ENCODE data around the gene TNRC6C. TPM values are rescaled to one million over a fixed set of nuclear protein-coding genes. Genes with fewer than 3 reads are reported as not detected.

TNRC6C gene
- total RNA-seq, 1 donor from 2014 or later, result 27.0 TPM

GRCh38 chr17:77999413-78000173 lies 41.1 kb downstream of the TNRC6C start:
- Mint-ChIP-seq H3K27me3 (ENCODE audit: low read depth) (no peaks in the 10 kb centered on the region), H3K4me1 (peaks cover 15% of the 10 kb centered on the region), H3K4me3 (no peak overlapping the region), H3K36me3 (no peaks in the 10 kb centered on the region), H3K9me3 (peaks cover 6% of the 10 kb centered on the region), H3K27ac (no peak overlapping the region)
- DNase-seq (ENCODE audit: low spot score in 2 of 2, unreplicated experiment in 2 of 2), result no peak
- no peak for TF ChIP-seq CTCF (IDR thresholded peaks at IDR 0.05; ENCODE audit: unreplicated experiment)

- H3K36me3 Mint-ChIP-seq, result no peaks in the 10 kb centered on the region
- no peak for DNase-seq (ENCODE audit: low spot score in 2 of 2, unreplicated experiment in 2 of 2)
- no peaks in the 10 kb centered on the region for H3K27me3 Mint-ChIP-seq (ENCODE audit: low read depth)
- peaks cover 15% of the 10 kb centered on the region for H3K4me1 Mint-ChIP-seq
- peak overlapping the region; percentile 26 for H3K27ac Mint-ChIP-seq
- no peak for TF ChIP-seq CTCF (IDR thresholded peaks at IDR 0.05; ENCODE audit: unreplicated experiment)
- peaks cover 6% of the 10 kb centered on the region for H3K9me3 Mint-ChIP-seq
- H3K4me3 Mint-ChIP-seq, result no peak overlapping the region
Observed at GRCh38 chr17:78000341-78000740, 41.8 kb downstream of the TNRC6C start.

- H3K27ac Mint-ChIP-seq, result peak overlapping the region; percentile 26
Observed at GRCh38 chr17:78001182-78001581, 42.7 kb downstream of the TNRC6C start.

GRCh38 chr17:78001612-78002011 lies 43.1 kb downstream of the TNRC6C start:
- Mint-ChIP-seq H3K36me3 (no peaks in the 10 kb centered on the region), H3K4me3 (no peak overlapping the region), H3K9me3 (peaks cover 6% of the 10 kb centered on the region), H3K27ac (no peak overlapping the region), H3K27me3 (ENCODE audit: low read depth) (no peaks in the 10 kb centered on the region), H3K4me1 (peaks cover 15% of the 10 kb centered on the region)
- no peak for TF ChIP-seq CTCF (IDR thresholded peaks at IDR 0.05; ENCODE audit: unreplicated experiment)
- no peak for DNase-seq (ENCODE audit: low spot score in 2 of 2, unreplicated experiment in 2 of 2)

More at GRCh38 chr17:78001182-78001581, 42.7 kb downstream of the TNRC6C start:
- DNase-seq (ENCODE audit: low spot score in 2 of 2, unreplicated experiment in 2 of 2), result no peak
- Mint-ChIP-seq H3K36me3 (no peaks in the 10 kb centered on the region), H3K27me3 (ENCODE audit: low read depth) (no peaks in the 10 kb centered on the region), H3K4me3 (no peak overlapping the region), H3K9me3 (peaks cover 6% of the 10 kb centered on the region), H3K4me1 (peaks cover 15% of the 10 kb centered on the region)
- no peak for TF ChIP-seq CTCF (IDR thresholded peaks at IDR 0.05; ENCODE audit: unreplicated experiment)

- DNase-seq (ENCODE audit: low spot score in 2 of 2, unreplicated experiment in 2 of 2), result no peak
- TF ChIP-seq CTCF (IDR thresholded peaks at IDR 0.05; ENCODE audit: unreplicated experiment), result no peak
- Mint-ChIP-seq H3K36me3 (peaks cover 2% of the 10 kb centered on the region), H3K4me1 (peaks cover 15% of the 10 kb centered on the region), H3K9me3 (peaks cover 6% of the 10 kb centered on the region), H3K27ac (no peak overlapping the region), H3K27me3 (ENCODE audit: low read depth) (no peaks in the 10 kb centered on the region), H3K4me3 (no peak overlapping the region)
Observed at GRCh38 chr17:78002166-78002565, 43.7 kb downstream of the TNRC6C start.
